ENCODE measurements around the gene SHOX.

DNA sequence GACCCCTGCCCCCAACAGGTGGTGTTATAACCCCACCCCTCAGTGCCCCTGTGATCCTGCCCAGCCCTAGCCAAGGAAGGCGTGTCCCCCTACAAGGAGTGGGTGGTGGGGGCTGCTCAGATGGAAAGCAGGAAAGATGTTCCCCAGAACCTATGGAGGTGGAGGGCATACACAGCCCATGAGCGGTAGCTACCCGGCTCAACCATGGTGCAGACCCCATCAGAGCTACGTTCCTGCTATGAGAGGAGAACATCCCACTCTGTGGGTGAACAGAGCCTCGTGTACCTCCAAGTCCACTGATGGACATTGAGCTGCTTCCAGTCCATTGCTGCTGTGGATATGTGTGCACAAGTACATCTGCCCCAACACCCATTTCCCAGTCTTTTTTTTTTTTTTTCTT, 71.1 kb downstream of the SHOX start:
- no peak for TF ChIP-seq CTCF (conservative IDR thresholded peaks at IDR 0.05 in 1 of 2, IDR thresholded peaks at IDR 0.05 in 1 of 2; ENCODE audit: extremely low read depth in 1 of 2, insufficient read depth in 1 of 2, low read depth in 1 of 2, low read length in 2 of 2)
- TF ChIP-seq EZH2 (IDR thresholded peaks at IDR 0.05; ENCODE audit: borderline replicate concordance, low read length) = no peak
